PC-9 (cell line): ENCODE data around the gene SH3RF3.

Experiments used
- EZH2 ChIP-seq: fragments of 200-600 bp; sonication (generic); IDR thresholded peaks from 2 replicates; pipeline ENCODE4 v1.8.0; 2017; ENCODE audit warnings: antibody characterized with exemption, low read depth
- TF ChIP-seq, protein P1 (sequence below): fragments of 200-600 bp; sonication (generic); conservative IDR thresholded peaks from 2 replicates; pipeline ENCODE4 v1.6.1; 2017; ENCODE audit warnings: mixed run types, antibody characterized with exemption, mild to moderate bottlenecking, moderate library complexity

DNA sequence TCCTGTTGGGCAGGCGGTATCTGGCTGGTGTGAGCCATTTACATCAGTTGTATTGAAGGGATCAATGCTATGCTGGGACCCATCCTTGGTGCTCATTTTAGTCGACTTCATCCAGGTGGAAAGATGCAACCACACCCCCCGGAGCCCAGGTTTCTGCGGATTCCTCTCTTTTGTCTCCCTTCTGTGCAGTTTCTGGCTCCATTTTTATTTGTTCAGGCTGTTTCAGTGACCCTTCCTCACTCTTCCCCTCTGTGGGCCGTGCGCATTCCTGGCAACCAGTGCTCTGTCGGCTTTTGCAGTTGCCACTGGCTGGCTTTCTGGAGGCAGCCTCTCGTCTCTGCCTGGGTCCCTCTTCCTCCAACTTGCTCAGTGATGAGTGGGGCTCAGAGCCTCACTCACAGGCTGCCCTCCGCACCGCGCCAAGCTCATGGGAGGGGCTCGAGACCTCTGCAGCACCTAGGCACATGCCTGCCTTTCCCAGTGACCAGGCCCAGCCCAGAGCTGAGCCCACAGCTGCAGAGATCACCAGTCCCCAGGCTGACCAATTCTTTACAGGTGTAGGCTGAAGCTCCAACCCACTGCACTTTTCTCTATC, 12.1 kb downstream of the SH3RF3 start:
- TF ChIP-seq, protein P1, sequence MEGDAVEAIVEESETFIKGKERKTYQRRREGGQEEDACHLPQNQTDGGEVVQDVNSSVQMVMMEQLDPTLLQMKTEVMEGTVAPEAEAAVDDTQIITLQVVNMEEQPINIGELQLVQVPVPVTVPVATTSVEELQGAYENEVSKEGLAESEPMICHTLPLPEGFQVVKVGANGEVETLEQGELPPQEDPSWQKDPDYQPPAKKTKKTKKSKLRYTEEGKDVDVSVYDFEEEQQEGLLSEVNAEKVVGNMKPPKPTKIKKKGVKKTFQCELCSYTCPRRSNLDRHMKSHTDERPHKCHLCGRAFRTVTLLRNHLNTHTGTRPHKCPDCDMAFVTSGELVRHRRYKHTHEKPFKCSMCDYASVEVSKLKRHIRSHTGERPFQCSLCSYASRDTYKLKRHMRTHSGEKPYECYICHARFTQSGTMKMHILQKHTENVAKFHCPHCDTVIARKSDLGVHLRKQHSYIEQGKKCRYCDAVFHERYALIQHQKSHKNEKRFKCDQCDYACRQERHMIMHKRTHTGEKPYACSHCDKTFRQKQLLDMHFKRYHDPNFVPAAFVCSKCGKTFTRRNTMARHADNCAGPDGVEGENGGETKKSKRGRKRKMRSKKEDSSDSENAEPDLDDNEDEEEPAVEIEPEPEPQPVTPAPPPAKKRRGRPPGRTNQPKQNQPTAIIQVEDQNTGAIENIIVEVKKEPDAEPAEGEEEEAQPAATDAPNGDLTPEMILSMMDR, result no peak
- no peak for TF ChIP-seq EZH2
